ENCODE measurements around the gene TLN1. TPM values are rescaled to one million over a fixed set of nuclear protein-coding genes. Genes with fewer than 3 reads are reported as not detected.

Gene TLN1
- total and polyA plus RNA-seq, 8 donors, result 152 to 471 (median 191) TPM

DNA sequence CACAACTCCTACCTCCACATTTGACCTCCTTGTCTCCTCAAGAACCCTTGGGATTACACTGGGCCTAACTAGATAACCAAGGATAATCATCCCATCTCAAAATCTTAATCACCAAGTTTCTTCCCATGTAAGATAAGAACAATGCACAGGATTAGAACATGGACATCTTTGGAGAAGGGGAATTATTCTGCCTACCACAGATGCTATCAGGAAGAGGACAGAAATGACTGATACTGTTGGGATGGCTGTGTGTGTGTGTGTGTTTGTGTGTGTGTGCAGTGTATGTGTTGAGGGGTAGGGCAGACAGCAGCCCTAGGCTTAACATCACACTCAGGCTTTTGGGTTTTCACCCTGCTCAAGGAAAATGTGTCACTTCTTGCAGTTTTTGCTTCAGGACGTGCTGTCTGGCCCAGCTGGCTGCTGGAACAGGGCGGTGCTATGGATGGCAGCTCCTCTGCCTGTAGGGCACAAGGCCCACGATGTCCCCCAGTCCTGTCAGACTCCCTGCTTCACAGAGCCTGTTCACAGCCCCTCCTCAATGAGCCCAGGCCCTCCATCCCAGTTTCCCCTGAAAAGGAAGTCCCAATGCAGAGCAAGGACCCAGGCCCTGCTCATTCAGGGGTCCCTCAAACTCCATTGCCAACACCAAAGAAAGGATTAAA lies 50.5 kb downstream of the TLN1 start:
- no peak for ATAC-seq
- Histone ChIP-seq H3K9me3 (no peaks in the 10 kb centered on the region), H3K36me3 (peaks cover 0 to 18% of the 10 kb centered on the region in 2 donors), H3K27ac (no peak overlapping the region), H3K27me3 (peaks cover 4 to 7% of the 10 kb centered on the region in 2 donors), H3K4me1 (peaks cover 0 to 2% of the 10 kb centered on the region in 2 donors), H3K4me3 (no peak overlapping the region)
- TF ChIP-seq, protein P1, sequence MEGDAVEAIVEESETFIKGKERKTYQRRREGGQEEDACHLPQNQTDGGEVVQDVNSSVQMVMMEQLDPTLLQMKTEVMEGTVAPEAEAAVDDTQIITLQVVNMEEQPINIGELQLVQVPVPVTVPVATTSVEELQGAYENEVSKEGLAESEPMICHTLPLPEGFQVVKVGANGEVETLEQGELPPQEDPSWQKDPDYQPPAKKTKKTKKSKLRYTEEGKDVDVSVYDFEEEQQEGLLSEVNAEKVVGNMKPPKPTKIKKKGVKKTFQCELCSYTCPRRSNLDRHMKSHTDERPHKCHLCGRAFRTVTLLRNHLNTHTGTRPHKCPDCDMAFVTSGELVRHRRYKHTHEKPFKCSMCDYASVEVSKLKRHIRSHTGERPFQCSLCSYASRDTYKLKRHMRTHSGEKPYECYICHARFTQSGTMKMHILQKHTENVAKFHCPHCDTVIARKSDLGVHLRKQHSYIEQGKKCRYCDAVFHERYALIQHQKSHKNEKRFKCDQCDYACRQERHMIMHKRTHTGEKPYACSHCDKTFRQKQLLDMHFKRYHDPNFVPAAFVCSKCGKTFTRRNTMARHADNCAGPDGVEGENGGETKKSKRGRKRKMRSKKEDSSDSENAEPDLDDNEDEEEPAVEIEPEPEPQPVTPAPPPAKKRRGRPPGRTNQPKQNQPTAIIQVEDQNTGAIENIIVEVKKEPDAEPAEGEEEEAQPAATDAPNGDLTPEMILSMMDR (IDR thresholded peaks at IDR 0.05), result no peak
- intact Hi-C loops (cut with DNase I), result no loop called here
- DNase-seq, result no peak

- ATAC-seq (no peak), DNase-seq (no peak)
- Histone ChIP-seq H3K4me1 (peaks cover 6 to 12% of the 10 kb centered on the region in 2 donors), H3K4me3 (no peak overlapping the region), H3K27me3 (peaks cover 9 to 17% of the 10 kb centered on the region in 2 donors), H3K36me3 (peaks cover 0 to 17% of the 10 kb centered on the region in 2 donors), H3K27ac (no peak overlapping the region), H3K9me3 (no peaks in the 10 kb centered on the region)
- TF ChIP-seq, protein P1 (IDR thresholded peaks at IDR 0.05), result no peak
- intact Hi-C loops (cut with DNase I), result no loop called here
Observed at GRCh38 chr9:35680331-35681105, 51.5 kb downstream of the TLN1 start.

GRCh38 chr9:35679766-35680330 lies 52.1 kb downstream of the TLN1 start:
- Histone ChIP-seq H3K27ac (no peak overlapping the region), H3K4me1 (peaks cover 6 to 15% of the 10 kb centered on the region in 2 donors), H3K9me3 (no peaks in the 10 kb centered on the region), H3K27me3 (peaks cover 9 to 23% of the 10 kb centered on the region in 2 donors), H3K36me3 (peaks cover 0 to 10% of the 10 kb centered on the region in 2 donors), H3K4me3 (no peak overlapping the region)
- DNase-seq (no peak), ATAC-seq (no peak)
- intact Hi-C loops (cut with DNase I), result no loop called here
- TF ChIP-seq, protein P1 (IDR thresholded peaks at IDR 0.05), result no peak

DNA sequence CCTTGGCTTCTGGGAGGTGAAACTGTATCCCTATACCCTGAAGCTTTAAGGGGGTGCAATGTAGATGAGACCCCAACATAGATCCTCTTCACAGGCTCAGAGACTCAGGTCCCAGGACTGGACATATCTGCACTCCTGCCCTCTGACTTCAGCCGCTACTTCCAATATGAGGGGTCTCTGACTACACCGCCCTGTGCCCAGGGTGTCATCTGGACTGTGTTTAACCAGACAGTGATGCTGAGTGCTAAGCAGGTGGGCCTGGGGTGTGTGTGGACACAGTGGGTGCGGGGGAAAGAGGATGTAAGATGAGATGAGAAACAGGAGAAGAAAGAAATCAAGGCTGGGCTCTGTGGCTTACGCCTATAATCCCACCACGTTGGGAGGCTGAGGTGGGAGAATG lies 52.9 kb downstream of the TLN1 start:
- peaks cover 6 to 15% of the 10 kb centered on the region in 2 donors for H3K4me1 ChIP-seq
- intact Hi-C loops (cut with DNase I), result no loop called here
- TF ChIP-seq, protein P1 (IDR thresholded peaks at IDR 0.05), result no peak

More for the DNA sequence above, 52.9 kb downstream of the TLN1 start:
- H3K27ac ChIP-seq, result no peak overlapping the region
- DNase-seq, result no peak
- H3K27me3 ChIP-seq, result peaks cover 9 to 27% of the 10 kb centered on the region in 2 donors
- ATAC-seq, result no peak
- H3K36me3 ChIP-seq, result peaks cover 0 to 8% of the 10 kb centered on the region in 2 donors
- H3K9me3 ChIP-seq, result no peaks in the 10 kb centered on the region
- H3K4me3 ChIP-seq, result no peak overlapping the region
